Body of pancreas (tissue), 4 donors: ENCODE results near the gene CTF1.

Source experiments
- CTCF ChIP-seq, 7 experiments: fragments of 450-650 bp in 4 of 7; fragments of 200-600 bp in 3 of 7; sonication (generic) in 3 of 7; IDR thresholded peaks; one replicate each; pipeline ENCODE4 v1.5.1; 2016 to 2019; ENCODE audit warnings: antibody characterized with exemption in 7 of 7
- POLR2A ChIP-seq, 3 donors: fragments of 450-650 bp; IDR thresholded peaks; one replicate each; pipeline ENCODE4 v1.6.1; 2016; ENCODE audit warnings: antibody characterized with exemption in 3 of 3, mild to moderate bottlenecking in 2 of 3

- TF ChIP-seq CTCF (IDR thresholded peaks at IDR 0.05) (no peak), POLR2A (IDR thresholded peaks at IDR 0.05) (no peak)
Measured at GRCh38 chr16:30947859-30948666, 51.6 kb downstream of the CTF1 start.
